NCI-H1436 (cell line): ENCODE results near the gene KLF18.
"Not testable (repeated sequence)": the region's sequence is repeated elsewhere in the genome, so short reads cannot be mapped to it uniquely, and the experiment has no call there.

ENCODE experiments used
- DNase-seq: peaks from one replicate; lab custom pipeline; 2025; lab: John Stamatoyannopoulos, UW

Gene KLF18

DNA sequence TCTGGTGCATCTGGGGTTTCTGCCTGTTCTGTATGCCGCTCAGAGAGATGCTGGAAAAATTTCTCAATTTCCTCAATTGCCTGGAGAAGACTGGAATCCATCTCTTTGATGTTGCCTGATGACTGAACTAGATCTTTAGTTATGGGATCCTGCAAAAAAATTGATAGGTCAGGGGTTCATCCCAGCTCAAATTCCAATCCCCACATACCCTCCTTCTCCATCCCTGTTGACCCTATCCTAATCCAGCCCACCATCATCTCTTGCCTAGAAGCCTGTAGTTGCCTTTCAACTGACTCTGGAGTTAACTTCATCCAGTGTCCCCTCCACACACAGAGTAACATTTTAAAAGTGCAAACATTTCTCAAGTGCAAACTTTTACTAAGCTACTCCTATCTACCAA lies at the start of gene KLF18:
TSS of gene KLF18 (minus strand) at position 101 of the 400 bp plus-strand sequence. CDS start at position 101, 0 bp downstream.
- DNase-seq = no peak

DNA sequence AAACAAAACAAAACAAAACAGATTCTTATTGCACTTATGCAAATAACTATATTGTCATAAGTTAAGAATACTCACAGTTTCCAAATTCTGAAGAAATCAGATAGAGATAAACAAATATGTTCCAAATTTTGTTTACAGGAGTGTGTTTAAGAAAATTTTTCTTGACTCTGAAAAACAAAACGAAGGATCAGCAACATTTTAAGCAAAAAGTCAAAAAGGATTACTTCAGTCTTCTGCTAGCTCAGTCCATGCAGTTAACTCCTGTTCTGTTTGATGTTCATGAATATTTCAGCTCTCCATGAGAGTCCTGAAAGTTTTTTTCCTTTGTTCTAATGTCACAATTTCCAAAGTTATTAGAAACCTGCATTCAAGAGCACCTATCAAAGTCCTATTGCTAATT lies 33.2 kb upstream of the KLF18 start:
- no peak for DNase-seq

DNA sequence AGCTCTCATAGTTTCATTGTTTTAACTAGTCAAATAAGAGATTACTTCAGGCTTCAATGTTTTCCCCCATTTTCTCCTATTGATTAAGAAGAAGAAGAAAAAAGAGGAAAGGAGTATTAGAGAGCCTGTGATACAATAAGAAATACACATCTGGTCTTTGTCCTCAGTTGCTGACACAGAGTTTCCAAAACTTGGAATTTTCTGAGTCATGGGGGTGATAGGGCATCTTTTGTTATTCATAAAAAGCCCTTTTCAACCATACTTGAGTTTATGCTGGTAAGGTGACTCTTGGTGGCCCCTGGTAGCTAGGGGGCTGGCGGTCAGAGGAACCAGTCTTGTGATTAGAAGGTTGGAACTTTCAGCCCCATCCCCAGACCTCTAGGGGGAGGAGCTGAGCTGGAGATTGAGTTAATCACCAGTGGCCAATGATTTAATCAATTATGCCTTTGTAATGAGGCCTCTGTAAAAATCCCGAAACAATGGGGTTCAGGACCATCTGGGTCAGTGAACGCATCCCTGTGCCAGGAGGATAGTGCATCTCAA lies 28.9 kb upstream of the KLF18 start:
- DNase-seq = no peak

DNA sequence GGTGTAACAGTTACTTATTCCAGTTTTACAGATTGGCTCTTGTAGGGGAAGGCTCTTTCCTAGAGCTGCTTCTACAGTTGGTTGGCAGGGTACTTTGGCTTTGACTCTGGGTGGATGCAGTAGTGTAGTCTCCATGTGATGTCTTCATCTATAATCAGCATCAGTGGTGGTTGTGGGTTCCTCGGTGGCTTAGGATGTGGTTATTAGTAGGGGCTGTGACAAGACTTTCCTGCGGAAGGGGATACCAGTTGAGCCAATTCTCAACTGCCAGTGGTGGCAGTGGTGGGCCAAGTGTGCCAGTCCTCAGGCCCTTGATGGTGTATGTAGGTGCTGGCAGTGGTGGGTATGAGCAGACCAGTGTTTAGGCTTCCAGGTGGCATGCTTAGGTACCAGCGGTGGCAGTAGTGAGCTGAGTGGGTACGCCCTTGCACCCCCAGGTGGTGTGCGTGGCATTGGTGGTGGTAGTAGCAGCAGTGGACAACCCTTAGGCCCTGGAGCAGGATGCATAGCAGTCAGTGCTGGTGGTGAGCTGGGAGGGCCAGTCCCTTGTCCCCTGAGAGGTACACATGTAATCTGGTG lies 27.2 kb upstream of the KLF18 start:
- no peak for DNase-seq

DNA sequence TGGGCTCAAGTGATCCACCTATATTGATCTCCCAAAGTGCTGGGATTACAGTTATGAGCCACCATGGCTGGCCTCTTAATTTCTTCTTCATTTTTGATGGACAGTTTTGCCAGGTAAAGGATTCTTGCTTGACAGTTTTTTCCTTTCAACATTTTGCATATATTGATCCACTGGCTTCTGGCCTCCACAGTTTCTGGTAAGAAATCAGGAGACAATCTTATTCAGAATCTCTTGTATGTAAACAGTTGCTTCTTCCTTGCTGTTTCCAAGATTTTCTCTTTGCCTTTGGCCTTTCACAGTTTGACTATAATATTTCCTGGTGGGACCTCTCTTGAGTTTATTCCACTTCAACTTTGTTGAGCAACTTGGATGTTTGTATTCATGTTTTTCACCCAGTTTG lies 20.1 kb upstream of the KLF18 start:
- DNase-seq = no peak

DNA sequence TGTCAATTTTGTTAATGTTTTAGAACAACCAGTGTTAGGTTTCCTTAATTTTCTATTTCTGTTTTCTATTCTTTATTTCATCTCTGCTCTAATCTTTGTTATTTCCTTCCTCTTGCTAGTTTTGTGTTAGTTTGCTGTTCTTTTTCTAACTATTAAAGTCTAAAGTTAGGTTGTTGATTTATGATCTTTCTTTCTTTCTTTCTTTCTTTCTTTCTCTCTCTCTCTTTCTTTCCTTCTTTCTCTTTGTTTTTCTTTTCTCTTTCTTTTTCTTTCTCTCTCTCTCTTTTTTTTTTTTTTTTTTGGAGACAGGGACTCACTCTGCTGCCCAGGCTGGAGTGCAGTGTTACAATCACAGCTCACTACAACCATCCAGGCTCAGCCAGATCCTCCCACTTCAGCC lies 17.4 kb upstream of the KLF18 start:
- no peak for DNase-seq

DNA sequence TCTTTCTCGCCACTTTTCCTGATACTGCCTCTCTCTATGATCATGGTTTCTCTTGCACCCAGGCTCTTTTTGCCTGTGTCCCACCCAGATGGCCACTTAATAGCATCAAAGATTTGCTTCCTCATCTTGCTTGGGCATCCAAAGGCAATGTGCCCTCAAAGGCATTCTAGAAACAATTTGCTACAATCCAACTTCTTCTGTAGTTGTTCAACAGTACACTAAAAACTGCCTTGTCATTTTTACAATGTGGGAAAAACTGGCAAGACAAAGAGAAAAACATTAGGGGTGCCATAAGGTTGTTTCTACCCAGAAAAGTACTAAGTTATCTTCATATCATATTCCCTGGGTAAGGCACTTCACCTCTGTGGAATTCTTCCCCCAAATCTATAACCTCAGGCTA lies 16.5 kb upstream of the KLF18 start:
- DNase-seq = no peak

DNA sequence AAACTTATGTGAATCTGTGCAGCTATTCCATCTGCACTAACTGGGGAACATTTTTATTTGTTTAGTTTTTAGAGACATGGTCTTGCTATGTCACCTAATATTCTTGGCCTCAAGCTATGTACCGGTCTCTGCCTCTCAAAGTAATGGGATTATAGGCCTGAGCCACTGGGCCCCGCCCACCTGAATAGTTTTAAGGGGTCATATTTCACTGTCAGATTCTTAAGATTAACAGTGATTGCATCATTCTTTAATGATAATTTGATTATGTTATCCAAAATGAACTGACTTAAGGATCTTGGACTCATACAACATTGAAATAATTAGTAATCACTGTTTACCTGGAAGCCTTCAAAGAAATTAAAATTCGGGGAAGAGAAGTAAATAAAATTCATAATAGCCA lies 12.6 kb upstream of the KLF18 start:
- DNase-seq = no peak

DNA sequence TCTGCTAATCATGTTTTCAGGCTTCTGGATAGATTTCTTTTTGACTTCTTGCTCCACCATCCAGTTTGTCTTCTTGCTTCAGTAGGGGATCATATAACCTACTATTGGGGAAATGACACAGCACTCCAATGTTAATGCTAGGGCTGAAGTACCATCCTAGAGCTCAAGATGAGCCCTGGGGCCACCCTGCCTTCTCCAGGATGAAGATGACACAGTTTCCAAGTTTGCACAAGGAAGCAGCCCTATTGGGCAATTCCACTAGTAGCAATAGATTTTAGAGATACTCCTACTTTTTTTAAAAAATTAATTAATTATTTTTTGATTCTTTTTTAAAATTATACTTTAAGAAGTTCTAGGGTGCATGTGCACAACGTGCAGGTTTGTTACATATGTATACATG lies 11.3 kb upstream of the KLF18 start:
- no peak for DNase-seq

DNA sequence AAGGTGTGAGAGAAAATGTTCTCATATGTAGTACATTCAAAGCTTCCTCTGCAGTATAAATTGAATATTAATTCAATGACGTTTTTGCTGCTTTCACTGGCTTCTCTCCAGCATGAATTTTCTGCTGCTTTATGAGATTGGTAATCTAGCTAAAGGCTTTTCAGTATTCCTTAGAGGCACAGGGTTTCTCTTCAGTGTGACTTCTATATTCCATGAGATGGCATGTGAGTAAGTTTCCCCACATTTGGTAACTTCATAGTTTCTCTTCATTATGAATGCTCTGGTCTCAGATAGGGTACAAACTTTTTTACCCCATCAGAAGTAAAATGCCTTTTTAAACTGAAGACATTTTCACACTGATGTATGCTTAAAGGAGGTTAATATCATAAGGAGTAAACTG lies 10.4 kb upstream of the KLF18 start:
- no peak for DNase-seq

DNA sequence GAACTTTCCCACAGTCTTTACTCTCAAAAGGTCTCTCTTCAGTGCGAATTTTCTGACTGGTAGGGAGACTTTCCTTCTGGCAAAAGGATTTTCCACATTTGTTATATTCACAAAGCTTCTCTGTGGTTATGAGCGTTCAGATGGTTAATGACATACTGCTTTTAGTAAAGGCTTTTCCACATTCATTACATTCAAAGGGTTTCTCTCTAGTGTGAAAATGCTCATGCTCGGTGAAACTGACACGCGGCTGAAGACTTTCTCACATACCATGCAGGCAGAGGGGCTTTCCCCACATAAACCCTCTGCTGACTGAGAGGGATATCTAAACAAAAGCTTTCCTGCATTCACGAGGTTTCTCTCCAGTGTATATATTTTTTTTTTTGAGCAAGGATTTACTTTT lies 9.9 kb upstream of the KLF18 start:
- no peak for DNase-seq

DNA sequence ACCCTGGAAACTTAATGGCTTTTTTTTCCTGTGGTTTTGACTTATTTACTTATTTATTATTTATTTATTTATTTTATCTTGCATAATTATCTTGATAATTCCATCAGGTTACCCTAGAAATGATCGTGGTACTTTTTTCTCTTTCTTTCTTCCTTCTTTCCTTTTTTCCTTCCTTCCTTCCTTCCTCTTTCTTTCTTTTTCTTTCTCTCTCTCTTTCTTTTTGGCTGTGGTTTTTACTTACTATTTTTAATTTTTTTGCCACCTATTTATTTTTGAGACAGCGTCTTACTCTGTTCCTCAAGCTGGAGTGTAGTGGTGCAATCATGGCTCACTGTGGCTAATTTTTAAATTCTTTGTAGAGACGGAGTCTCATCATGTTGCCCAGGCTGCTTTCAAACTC lies 6.2 kb upstream of the KLF18 start:
- no peak for DNase-seq

DNA sequence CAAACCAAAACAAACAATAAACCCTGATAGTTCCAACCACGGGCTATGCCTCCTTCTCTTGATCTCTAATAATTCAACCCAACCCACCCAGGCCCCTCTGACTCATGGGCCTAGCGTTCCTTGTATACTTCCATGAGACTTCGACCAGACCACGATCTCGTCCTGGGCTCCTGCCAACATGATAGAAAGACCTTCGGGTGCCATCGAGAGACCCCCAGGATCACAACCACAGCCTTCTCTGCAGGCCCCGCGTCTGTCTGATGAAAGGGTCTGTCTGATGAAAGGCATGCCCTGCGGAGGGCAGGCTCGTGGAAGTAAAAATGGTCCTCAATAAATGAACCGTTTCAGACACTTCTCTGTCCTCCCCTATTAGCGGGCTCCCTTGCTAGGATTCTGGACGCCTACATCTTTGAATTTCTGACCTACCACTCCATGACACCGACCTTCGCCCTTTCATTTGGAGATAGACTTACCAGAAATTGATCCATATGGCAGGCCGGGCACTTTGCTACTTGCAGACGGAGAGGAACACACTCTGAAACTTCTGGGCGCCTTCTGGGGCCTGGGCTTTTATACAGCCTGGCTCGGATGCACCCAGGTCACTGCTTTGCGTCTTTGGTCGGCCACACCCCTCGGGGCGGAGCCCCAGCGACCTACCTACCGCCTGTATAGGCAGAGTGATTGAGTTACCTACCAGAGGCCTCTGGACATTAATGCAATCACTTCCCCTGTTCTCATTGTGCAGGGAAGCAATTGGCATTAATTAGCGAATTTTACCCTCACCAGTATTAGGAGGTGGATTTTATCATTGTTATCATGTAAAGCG lies 5.3 kb upstream of the KLF18 start:
- no peak for DNase-seq

DNA sequence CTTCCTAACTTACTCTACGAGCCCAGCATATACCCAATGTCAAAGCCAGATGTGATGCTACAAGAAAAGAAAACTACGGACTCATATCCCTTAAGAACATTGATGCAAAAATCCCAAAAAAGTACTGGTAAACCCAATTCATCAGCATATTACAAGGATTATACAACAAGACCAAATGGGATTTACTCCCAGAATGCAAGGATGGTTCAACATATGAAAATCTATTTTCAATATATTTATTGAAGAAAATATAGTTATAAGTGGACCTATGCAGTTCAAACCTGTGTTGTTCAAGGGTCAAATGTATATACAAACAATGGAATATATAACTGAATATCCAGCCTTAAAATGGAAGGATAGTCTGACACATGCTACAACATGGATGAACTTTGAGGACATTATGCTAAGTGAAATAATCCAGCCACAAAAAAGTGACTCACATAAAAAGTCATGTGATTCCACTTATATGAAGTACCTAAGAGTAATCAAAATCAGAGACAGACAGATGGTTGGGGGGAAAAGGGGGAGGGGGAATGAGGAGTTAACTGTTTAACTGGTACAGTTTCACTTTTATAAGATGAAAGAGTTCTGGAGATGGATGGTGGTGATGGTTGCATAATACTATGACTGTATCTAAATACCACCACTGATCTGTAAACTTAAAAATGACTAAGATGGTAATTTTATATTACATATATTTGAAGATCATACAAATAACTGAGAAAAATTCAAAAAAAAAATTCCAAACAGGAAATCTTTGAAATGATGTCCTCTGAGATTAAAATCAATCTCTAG lies 3.7 kb upstream of the KLF18 start:
- DNase-seq = no peak

DNA sequence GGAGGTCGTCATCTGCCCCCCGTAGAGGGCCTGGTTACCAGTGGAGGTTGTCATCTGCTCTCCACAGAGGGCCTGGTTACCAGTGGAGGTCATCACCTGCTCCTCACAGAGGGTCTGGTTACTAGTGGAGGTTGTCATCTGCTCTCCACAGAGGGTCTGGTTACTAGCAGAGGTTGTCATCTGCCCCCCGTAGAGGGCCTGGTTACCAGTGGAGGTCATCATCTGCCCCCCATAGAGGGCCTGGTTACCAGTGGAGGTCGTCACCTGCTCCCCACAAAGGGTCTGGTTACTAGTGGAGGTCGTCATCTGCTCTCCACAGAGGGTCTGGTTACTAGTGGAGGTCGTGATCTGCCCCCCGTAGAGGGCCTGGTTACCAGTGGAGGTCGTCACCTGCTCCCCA lies 1.9 kb downstream of the KLF18 start:
- DNase-seq = not testable (repeated sequence)

DNA sequence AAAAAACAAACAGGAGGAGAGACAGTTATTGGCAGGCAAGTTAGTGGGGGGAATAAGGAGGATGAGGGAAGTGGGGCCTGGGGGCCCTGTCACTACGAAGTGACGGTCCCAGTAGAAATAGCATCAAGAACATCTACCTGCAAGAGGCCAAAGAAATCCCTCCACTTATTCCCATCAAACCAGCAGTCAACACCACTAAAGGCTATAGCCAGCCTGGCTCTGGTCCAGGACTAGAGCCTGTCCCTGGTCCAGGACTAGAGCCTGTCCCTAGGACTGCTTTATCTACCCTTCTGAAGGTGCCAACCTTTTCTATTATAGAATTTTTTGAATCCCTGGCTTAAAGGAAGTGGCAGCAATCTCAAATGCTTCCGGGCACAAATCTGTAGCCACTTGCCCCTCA lies 3.2 kb downstream of the KLF18 start:
- no peak for DNase-seq

DNA sequence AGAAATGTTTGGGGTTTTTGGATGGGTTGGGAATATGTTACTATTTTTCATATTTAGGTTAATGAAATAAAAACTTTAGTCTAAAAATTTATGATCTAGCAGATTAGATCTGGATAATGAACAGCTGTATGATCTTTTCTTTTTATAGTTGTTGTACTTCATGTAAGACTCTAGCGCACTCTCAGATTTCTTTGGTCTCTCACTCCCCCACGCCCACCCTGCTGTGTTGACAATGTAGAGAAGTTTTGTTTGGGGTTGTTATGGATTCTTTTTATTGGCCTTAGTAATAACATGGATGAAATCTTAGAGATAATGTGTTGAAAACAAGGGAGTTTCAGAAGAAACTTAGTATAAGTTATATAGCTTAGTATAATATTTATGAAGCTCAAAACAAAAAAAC lies 5.5 kb downstream of the KLF18 start:
- DNase-seq = no peak

DNA sequence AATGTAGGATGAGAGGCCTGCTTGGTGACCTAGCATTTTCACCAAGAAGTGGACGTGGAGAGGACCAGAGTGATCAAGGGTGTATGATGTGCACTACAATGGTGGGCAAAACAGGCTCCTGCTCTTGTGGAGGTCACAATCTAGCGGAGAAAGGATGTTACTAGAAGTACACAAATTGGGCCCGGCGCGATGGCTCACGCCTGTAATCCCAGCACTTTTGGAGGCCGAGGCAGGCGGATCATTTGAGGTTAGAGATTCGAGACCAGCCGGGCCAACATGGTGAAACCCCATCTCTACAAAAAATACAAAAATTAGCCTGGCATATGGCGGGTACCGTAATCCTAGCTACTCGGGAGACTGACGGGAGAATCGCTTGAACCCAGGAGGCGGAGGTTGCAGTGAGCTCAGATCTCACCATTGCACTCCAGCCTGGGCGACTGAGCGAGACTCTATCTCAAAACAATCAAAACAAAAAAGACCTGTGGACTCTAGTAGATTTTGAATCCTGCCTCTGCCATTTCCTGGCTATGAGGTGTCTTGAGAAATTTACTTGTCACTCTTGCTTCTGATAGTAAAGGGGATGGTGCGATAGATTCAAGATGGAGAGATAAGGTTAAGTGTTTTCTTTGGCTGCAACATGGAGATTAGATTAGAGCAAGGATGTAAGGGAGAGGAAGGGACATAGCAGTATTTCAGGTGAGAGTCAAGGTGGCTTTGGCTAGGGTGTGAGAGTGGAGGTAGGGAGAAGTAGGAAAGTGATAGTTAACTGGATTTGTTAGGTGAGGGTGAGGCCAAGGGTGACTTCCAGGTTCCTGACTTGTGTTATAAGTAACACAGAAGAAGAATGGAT lies 7.1 kb downstream of the KLF18 start:
- DNase-seq = no peak

DNA sequence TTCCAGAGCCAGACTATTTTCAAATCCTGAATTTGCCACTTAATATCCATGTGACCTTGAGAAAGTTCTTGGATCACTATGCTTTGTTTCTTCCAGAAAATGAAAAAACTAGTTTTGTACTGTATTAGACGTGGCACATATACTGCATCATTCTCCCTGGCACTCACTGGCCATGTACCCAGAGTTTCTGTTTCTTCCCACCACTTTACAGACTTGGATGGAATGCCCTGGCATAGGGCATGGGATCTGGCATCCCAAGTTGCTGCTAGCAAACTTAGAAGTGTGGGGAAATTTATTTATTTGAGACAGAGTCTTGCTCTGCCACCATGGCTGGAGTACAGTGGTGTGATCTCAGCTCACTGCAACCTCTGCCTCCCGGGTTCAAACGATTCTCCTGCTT lies 10.0 kb downstream of the KLF18 start:
- no peak for DNase-seq

DNA sequence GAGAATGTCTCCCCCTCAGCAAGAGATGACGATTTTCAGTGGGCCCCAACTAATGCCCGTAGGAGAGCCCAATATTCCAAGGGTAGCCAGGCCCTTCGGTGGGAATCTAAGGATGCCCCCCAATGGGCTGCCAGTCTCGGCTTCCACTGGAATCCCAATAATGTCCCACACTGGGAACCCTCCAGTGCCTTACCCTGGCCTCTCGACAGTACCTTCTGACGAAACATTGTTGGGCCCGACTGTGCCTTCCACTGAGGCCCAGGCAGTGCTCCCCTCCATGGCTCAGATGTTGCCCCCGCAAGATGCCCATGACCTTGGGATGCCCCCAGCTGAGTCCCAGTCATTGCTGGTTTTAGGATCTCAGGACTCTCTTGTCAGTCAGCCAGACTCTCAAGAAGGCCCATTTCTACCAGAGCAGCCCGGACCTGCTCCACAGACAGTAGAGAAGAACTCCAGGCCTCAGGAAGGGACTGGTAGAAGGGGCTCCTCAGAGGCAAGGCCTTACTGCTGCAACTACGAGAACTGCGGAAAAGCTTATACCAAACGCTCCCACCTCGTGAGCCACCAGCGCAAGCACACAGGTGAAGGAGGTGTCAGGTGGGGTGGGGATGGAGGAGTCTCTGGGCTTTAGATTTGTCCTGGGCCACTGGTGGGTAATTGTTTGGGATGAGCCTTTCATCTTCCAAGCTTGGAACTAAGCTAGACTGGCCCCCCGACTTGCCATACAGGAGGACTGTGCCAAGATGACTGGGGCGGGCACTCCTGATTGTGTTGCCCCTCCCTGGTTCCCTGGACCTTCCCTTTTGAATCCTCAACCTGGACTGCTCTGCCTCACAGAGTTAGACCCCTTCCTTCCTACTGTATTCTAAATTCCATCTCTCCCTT lies 11.6 kb downstream of the KLF18 start:
- DNase-seq = no peak

DNA sequence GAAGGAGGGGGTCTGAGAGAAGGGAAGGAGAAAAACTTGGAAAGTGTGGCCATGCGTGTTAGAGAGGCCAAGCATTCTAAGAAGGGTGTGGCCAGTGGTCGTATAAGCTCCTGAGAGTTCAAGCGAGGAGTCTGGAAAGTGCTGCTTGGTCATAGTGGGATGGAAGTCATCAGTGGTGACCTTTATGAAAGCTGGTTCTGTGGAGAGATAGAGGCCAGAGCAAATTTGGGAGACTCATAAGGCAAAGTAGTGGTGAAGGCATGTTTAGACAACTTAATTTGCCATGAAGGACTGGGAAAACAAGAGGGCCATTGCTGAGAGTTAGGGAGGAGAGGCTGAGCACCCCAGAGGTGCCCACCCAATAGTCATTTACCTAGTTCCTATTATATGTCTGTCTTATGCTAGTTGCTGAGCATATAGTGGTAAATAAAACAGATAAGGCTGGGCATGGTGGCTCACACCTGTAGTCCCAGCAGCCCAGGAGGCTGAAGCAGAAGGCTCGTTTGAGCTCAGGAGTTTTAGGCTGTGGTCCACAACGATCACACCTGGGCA lies 21.0 kb downstream of the KLF18 start:
- no peak for DNase-seq
